BLaER1 (cell line): Measurements from ENCODE around the gene TBC1D30.

Experiments
- H3K27ac ChIP-seq: shearing (Covaris generic); formaldehyde crosslinking; 2 replicates; pipeline ENCODE4 v1.8.1; 2022
- H3K27me3 ChIP-seq: shearing (Covaris generic); formaldehyde crosslinking; 2 replicates; pipeline ENCODE4 v1.8.1; 2022
- H3K36me3 ChIP-seq: shearing (Covaris generic); formaldehyde crosslinking; 2 replicates; pipeline ENCODE4 v1.8.1; 2022
- H3K4me1 ChIP-seq: shearing (Covaris generic); formaldehyde crosslinking; 2 replicates; pipeline ENCODE4 v1.8.1; 2022
- H3K4me2 ChIP-seq: shearing (Covaris generic); formaldehyde crosslinking; 2 replicates; pipeline ENCODE4 v1.8.1; 2022
- H3K4me3 ChIP-seq: shearing (Covaris generic); formaldehyde crosslinking; 2 replicates; pipeline ENCODE4 v1.8.1; 2022
- H3K9ac ChIP-seq: shearing (Covaris generic); formaldehyde crosslinking; 2 replicates; pipeline ENCODE4 v1.8.1; 2022
- H3K9me3 ChIP-seq: shearing (Covaris generic); formaldehyde crosslinking; 2 replicates; pipeline ENCODE4 v1.8.1; 2022
- H4K20me1 ChIP-seq: shearing (Covaris generic); formaldehyde crosslinking; 2 replicates; pipeline ENCODE4 v1.8.1; 2022
- Cebpa-rat ChIP-seq: shearing (Covaris generic); IDR thresholded peaks from 2 replicates; pipeline ENCODE4 v1.8.1; 2022

TBC1D30 gene

DNA sequence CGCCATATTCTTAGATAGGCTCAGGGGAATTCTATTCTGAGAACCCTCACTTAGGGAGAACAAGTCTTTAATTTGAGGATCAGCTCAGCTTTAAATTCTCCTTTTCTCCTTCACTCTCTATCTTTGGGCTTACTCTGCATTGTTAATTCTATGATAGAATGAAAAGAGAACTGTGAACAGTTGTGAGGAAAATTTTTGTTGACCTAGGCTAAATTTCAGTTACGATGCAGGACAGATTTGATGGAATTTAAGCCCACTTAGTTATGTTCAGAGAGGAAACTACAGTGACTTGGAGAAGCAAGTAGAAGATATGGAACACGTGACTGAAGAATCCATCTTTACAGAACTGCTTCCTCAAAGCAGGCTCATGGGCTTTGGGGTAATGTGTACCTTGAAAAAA is 82.7 kb downstream of the TBC1D30 start:
- no peak for TF ChIP-seq Cebpa-rat

GRCh38 chr12:64909124-64909523 is 84.7 kb downstream of the TBC1D30 start:
- no peak overlapping the region for H3K4me2 ChIP-seq

More for the DNA sequence above, 82.7 kb downstream of the TBC1D30 start:
- no peak overlapping the region for H3K27ac ChIP-seq
- H3K4me2 ChIP-seq = no peak overlapping the region
- no peak overlapping the region for H3K9ac ChIP-seq
- no peaks in the 10 kb centered on the region for H4K20me1 ChIP-seq
- H3K27me3 ChIP-seq = no peaks in the 10 kb centered on the region
- peaks cover 14% of the 10 kb centered on the region for H3K4me1 ChIP-seq
- no peaks in the 10 kb centered on the region for H3K9me3 ChIP-seq
- H3K36me3 ChIP-seq = no peaks in the 10 kb centered on the region
- no peak overlapping the region for H3K4me3 ChIP-seq

DNA sequence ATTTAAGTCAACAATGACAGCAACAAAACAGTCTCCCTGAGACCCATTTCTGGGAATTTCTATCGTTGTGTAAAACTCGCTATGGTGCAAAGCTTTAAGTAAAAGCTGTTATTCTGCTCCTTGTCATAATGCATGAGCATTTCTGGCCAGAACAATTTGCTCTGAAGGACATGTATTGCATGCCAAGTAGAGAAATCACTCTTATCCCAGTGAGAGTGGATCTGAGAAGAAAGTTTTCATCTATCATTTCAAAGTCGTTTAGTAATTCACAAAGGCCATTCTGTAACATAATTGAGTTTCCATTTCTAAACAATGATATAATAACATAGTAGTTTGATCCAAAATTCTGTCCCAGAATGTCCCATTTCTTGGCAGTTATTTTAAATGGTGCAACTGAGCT is 86.6 kb downstream of the TBC1D30 start:
- no peak overlapping the region for H3K9ac ChIP-seq
- no peak overlapping the region for H3K4me3 ChIP-seq
- no peaks in the 10 kb centered on the region for H3K9me3 ChIP-seq
- no peak overlapping the region for H3K27ac ChIP-seq
- H3K36me3 ChIP-seq = no peaks in the 10 kb centered on the region
- H4K20me1 ChIP-seq = no peaks in the 10 kb centered on the region
- H3K4me1 ChIP-seq = peaks cover 21% of the 10 kb centered on the region
- H3K27me3 ChIP-seq = no peaks in the 10 kb centered on the region
- TF ChIP-seq Cebpa-rat = no peak
- H3K4me2 ChIP-seq = peak overlapping the region; percentile 71

More at GRCh38 chr12:64909124-64909523, 84.7 kb downstream of the TBC1D30 start:
- H3K27me3 ChIP-seq = no peaks in the 10 kb centered on the region
- no peak overlapping the region for H3K4me3 ChIP-seq
- H3K27ac ChIP-seq = no peak overlapping the region
- no peak for TF ChIP-seq Cebpa-rat
- no peak overlapping the region for H3K9ac ChIP-seq
- no peaks in the 10 kb centered on the region for H4K20me1 ChIP-seq
- H3K36me3 ChIP-seq = no peaks in the 10 kb centered on the region
- no peaks in the 10 kb centered on the region for H3K9me3 ChIP-seq
- peaks cover 21% of the 10 kb centered on the region for H3K4me1 ChIP-seq

DNA sequence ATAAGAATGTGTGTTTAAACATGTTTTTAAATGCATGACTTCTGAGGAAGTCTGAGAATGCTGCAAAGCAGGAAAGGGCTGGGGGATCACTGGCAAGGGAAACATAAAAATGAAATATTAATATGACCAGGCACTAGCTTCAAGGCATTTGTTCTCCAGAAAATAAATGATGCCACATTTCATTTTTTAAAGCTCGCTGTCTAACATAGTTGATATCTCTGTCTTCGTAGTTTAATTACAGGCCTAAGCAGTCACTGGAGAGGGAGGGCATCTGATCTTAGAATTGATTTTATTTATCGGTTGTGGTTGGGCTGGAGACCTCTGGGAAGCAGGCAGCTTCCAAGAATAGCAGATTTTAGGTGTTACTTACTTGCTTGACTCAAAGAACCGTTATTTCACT is 87.5 kb downstream of the TBC1D30 start:
- peaks cover 21% of the 10 kb centered on the region for H3K4me1 ChIP-seq
- peak overlapping the region; percentile 71 for H3K4me2 ChIP-seq
- H3K36me3 ChIP-seq = no peaks in the 10 kb centered on the region
- TF ChIP-seq Cebpa-rat = no peak
- H3K27me3 ChIP-seq = no peaks in the 10 kb centered on the region
- H3K27ac ChIP-seq = peak overlapping the region; percentile 0; the same call in 1 of the 2 replicates
- no peaks in the 10 kb centered on the region for H3K9me3 ChIP-seq
- no peak overlapping the region for H3K9ac ChIP-seq
- H3K4me3 ChIP-seq = no peak overlapping the region
- no peaks in the 10 kb centered on the region for H4K20me1 ChIP-seq

- no peak for TF ChIP-seq Cebpa-rat
- H3K4me3 ChIP-seq = no peak overlapping the region
- no peaks in the 10 kb centered on the region for H3K9me3 ChIP-seq
- peak overlapping the region; percentile 71 for H3K4me2 ChIP-seq
- H3K27me3 ChIP-seq = no peaks in the 10 kb centered on the region
- no peak overlapping the region for H3K9ac ChIP-seq
- H3K36me3 ChIP-seq = no peaks in the 10 kb centered on the region
- no peaks in the 10 kb centered on the region for H4K20me1 ChIP-seq
- H3K4me1 ChIP-seq = peaks cover 21% of the 10 kb centered on the region
- no peak overlapping the region for H3K27ac ChIP-seq
Measured at GRCh38 chr12:64912516-64913255, 88.2 kb downstream of the TBC1D30 start.

- H3K9me3 ChIP-seq = no peaks in the 10 kb centered on the region
- no peaks in the 10 kb centered on the region for H3K36me3 ChIP-seq
- no peak for TF ChIP-seq Cebpa-rat
- H3K27me3 ChIP-seq = no peaks in the 10 kb centered on the region
- no peak overlapping the region for H3K4me2 ChIP-seq
- no peak overlapping the region for H3K4me3 ChIP-seq
- no peak overlapping the region for H3K27ac ChIP-seq
- peaks cover 21% of the 10 kb centered on the region for H3K4me1 ChIP-seq
- no peaks in the 10 kb centered on the region for H4K20me1 ChIP-seq
- no peak overlapping the region for H3K9ac ChIP-seq
Measured at GRCh38 chr12:64915242-64915641, 90.8 kb downstream of the TBC1D30 start.

GRCh38 chr12:64916411-64917261 is 92.2 kb downstream of the TBC1D30 start:
- Histone ChIP-seq H3K4me1 (peaks cover 12% of the 10 kb centered on the region), H3K9ac (no peak overlapping the region), H3K4me3 (no peak overlapping the region), H3K27me3 (no peaks in the 10 kb centered on the region), H3K36me3 (no peaks in the 10 kb centered on the region), H3K4me2 (no peak overlapping the region), H4K20me1 (no peaks in the 10 kb centered on the region), H3K27ac (no peak overlapping the region), H3K9me3 (no peaks in the 10 kb centered on the region)
- TF ChIP-seq Cebpa-rat = no peak

DNA sequence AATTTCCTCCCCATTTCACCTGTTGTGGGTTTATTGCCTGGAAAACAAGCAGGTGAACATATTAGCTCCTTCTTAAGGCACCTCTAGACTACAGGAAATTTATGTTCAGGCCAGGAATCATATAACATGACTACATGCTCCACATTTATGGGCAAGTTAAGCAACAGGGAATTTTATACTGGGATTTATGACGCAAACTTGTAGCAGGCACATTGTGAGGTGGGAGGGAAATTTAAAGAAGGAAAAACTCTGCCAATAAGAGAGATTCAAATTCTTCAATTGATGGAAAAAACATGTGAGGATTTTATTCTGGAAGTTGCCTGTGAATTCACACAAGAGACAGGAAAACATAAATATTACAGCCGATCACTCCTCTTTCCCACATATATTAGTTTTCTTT is 93.9 kb downstream of the TBC1D30 start:
- no peaks in the 10 kb centered on the region for H3K4me1 ChIP-seq
- no peaks in the 10 kb centered on the region for H3K27me3 ChIP-seq
- H3K9ac ChIP-seq = no peak overlapping the region
- no peaks in the 10 kb centered on the region for H4K20me1 ChIP-seq
- H3K4me2 ChIP-seq = no peak overlapping the region
- no peak overlapping the region for H3K4me3 ChIP-seq
- no peaks in the 10 kb centered on the region for H3K9me3 ChIP-seq
- TF ChIP-seq Cebpa-rat = no peak
- no peak overlapping the region for H3K27ac ChIP-seq
- H3K36me3 ChIP-seq = no peaks in the 10 kb centered on the region

DNA sequence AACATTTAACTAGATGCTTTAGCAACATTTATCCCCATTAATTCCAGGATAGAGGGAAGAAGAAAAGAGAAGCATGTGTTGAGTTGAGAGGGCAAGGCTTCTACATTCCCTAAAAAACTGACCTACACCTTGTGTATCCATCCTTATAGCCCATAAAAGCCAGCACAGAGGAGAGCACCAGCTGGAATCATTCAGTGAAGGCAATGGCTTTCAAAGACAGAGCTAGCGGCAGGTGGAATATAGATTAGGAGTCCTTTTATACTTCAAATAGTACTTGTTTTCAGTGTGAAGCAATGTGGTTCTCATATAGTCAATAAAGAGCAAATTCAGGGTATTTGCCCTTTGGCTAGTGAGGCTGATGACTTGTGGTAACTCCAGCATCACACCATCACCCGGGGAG is 94.4 kb downstream of the TBC1D30 start:
- Histone ChIP-seq H4K20me1 (no peaks in the 10 kb centered on the region), H3K9me3 (no peaks in the 10 kb centered on the region), H3K36me3 (no peaks in the 10 kb centered on the region), H3K27me3 (no peaks in the 10 kb centered on the region), H3K27ac (no peak overlapping the region), H3K9ac (no peak overlapping the region), H3K4me1 (no peaks in the 10 kb centered on the region), H3K4me3 (no peak overlapping the region), H3K4me2 (no peak overlapping the region)
- no peak for TF ChIP-seq Cebpa-rat

DNA sequence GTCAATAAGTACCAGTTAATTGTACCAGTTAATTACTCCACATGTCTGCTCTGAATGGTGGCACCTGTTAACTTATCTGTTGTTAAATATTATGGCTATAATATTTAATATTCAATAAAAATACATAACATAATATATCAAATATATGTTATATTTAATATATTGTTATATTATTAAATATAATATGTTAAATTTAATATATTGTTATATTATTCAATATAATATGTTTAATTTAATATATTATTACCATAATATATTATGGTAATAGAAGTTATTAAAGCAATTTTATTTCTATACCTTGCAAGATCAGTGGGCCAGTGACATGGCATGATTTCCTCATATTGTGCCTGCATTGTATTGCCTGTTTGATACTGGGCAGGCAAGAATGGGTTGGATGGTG is 98.4 kb downstream of the TBC1D30 start:
- Histone ChIP-seq H4K20me1 (no peaks in the 10 kb centered on the region), H3K4me1 (no peaks in the 10 kb centered on the region), H3K36me3 (no peaks in the 10 kb centered on the region), H3K27me3 (no peaks in the 10 kb centered on the region), H3K4me3 (no peak overlapping the region), H3K4me2 (no peak overlapping the region), H3K9me3 (no peaks in the 10 kb centered on the region), H3K9ac (no peak overlapping the region), H3K27ac (no peak overlapping the region)
- TF ChIP-seq Cebpa-rat = no peak
